Measurements from ENCODE around the gene NR6A1. TPM values are rescaled to one million over a fixed set of nuclear protein-coding genes. Genes with fewer than 3 reads are reported as not detected.

Gene NR6A1
- total and polyA plus RNA-seq, 2 of the 13 experiments (the other 11 are each of a cell fraction or from before 2014, with no cell fraction given): 28.1 to 31.5 TPM

DNA sequence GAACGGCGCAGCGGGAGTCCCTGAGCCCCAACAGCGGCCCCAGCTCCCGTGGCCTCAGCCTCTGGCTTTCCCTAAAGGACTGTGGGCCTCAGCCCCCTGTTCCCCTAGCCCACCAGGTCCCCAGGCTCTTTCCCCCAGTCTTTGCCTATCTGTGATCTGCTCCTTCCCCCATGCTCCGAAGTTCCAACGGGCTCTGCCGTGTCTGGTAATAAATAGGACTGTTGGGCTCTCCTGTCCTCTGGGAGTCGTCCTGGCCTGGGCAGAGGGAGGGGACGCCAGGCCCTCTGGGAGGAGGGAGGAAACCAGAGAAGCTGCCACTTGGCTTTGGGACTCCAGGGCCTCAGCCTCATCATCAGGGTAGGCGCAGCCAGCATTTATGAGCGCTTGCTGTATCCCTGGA, 292.8 kb downstream of the NR6A1 start (continued):
- TF ChIP-seq ZNF407 (CRISPR knock-in tag; IDR thresholded peaks at IDR 0.05; ENCODE audit: not compliant biosample characterization) (no peak), HOXD1 (CRISPR knock-in tag; IDR thresholded peaks at IDR 0.05) (no peak)

DNA sequence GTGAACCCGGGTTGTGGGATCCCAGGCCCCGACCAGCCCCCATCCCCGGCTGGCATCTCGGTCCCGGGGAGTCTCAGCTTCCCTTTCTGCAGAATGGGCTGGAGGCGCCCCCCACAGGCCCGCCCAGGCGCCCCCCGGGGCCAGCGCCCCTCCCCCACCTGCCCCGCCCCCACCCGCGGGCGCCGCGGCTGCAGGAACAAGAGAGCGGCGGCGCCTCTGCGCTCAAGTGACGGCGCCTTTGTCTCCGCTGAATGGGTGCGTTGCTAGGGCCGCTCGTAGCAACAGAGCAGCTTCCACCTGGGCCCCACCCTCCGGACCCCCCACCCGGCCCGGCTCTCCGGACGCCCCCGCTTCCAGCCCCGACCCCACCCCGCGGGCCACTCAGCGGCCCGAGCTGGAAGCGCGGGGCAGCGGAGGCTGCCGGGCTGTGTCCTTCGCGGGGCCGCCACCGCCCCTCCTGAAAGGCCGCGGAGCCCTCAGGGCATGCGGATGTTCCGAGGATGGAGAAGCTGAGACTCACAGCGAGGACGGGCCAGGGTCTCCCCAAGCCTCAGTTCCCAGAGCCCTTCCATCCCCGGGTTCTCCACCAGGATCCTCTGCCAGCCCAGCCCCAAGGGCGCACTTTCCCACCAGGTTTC, 293.3 kb downstream of the NR6A1 start:
- Histone ChIP-seq H3K27me3 (ENCODE audit: control insufficient read depth in 1 of 2, insufficient read depth in 2 of 2, low read length in 2 of 2) (peaks cover 4 to 56% of the 10 kb centered on the region in 2 experiments), H3K9ac (ENCODE audit: insufficient read depth, low read depth, low read length) (no peak overlapping the region), H3K9me3 (ENCODE audit: low read length) (no peaks in the 10 kb centered on the region), H3K4me1 (ENCODE audit: insufficient read depth, low read length) (peaks cover 40% of the 10 kb centered on the region), H3K36me3 (replicated peaks in 1 of 2; ENCODE audit: control insufficient read depth in 1 of 2, insufficient read depth in 2 of 2, low read length in 2 of 2) (no peaks in the 10 kb centered on the region), H3K4me2 (ENCODE audit: low read depth, low read length) (peak overlapping the region; percentile 47; the same call in 1 of the 2 replicates), H2AFZ (ENCODE audit: low read length) (no peak overlapping the region), H4K20me1 (ENCODE audit: insufficient read depth, low read length) (no peaks in the 10 kb centered on the region), H3K4me3 (replicated peaks in 1 of 3; ENCODE audit: insufficient read depth in 1 of 3, low read depth in 2 of 3, low read length in 3 of 3) (peak overlapping the region in 1 of 3 experiments; percentile 23; a peak in 1 of 6 replicates), H3K79me2 (ENCODE audit: insufficient read depth, low read length) (no peaks in the 10 kb centered on the region), H3K27ac (ENCODE audit: extremely low read length, insufficient read depth, low read length) (no peak overlapping the region)
- FAIRE-seq (no peak), ATAC-seq (no peak; the same call in 2 of the 3 replicates), DNase-seq (ENCODE audit: low spot score) (no peak)
- BruUV-seq (replicated peaks): no TSS peak
- TF ChIP-seq ZBTB33 (CRISPR knock-in tag; IDR thresholded peaks at IDR 0.05) (0 out of 2 replicates have a peak, but pooled peaks have one; percentile 44), MAZ (IDR thresholded peaks at IDR 0.05; ENCODE audit: borderline replicate concordance, low read depth, low read length) (no peak), MAZ (CRISPR knock-in tag; IDR thresholded peaks at IDR 0.05; ENCODE audit: low read depth) (no peak)
- ChIA-PET POLR2A (no interaction called here), CTCF (ENCODE audit: low intra/inter-chr PET ratio, low total read pairs) (no interaction called here)
- WGBS (ENCODE audit: low lambda C conversion rate): 52% methylated on average over 35 of the region's 53 CpGs
- intact Hi-C loops (cut with micrococcal nuclease; ENCODE audit: unreplicated experiment) (loop anchor here (5.0 kb wide), 1 partner anchor 60 kb away; no protein-coding TSS in a partner anchor), in situ Hi-C loops (cut with HindIII; ENCODE audit: extremely low pct_ligation_motif_present, low pct_unique_long_range_greater_than_20kb) (no loop called here)
